Lower lobe of right lung (tissue), 2 donors: ENCODE data around the gene PHAF1. TPM values are rescaled to one million over a fixed set of nuclear protein-coding genes. Genes with fewer than 3 reads are reported as not detected.

Experiments used
- ATAC-seq, 2 donors: fragments of 200-7000 bp; cut with Tn5 transposase; one replicate each; pipeline ENCODE4 v1.9.1; 2020 to 2022; ENCODE audit warnings: mild to moderate bottlenecking in 2 of 2, moderate library complexity in 2 of 2
- DNase-seq: peaks from one replicate; pipeline ENCODE4 v3.0.0-alpha.2; 2020
- H3K27ac ChIP-seq: fragments of 200-600 bp; one replicate; pipeline ENCODE4 v1.8.0; 2022
- H3K27me3 ChIP-seq: fragments of 200-600 bp; one replicate; pipeline ENCODE4 v1.8.0; 2022; ENCODE audit warnings: low read depth
- H3K36me3 ChIP-seq: fragments of 200-600 bp; one replicate; pipeline ENCODE4 v1.8.0; 2022; ENCODE audit warnings: mild to moderate bottlenecking
- H3K4me1 ChIP-seq: fragments of 200-600 bp; one replicate; pipeline ENCODE4 v1.8.0; 2022
- H3K4me3 ChIP-seq: fragments of 200-600 bp; one replicate; pipeline ENCODE4 v1.8.0; 2022; ENCODE audit warnings: mild to moderate bottlenecking
- H3K9me3 ChIP-seq: fragments of 200-600 bp; one replicate; pipeline ENCODE4 v1.8.0; 2022
- CTCF ChIP-seq: fragments of 200-600 bp; IDR thresholded peaks from one replicate; pipeline ENCODE4 v1.8.0; 2022; ENCODE audit warnings: antibody characterized with exemption, mild to moderate bottlenecking
- intact Hi-C: fragments of 100-400 bp; cut with DNase I; formaldehyde crosslinking; loops from one replicate; pipeline ENCODE4 v1.11.0; 2022
- total RNA-seq: library from RNA; stranded (reverse); fragmentation: NEBNext Ultra II Directional; extraction: Animal tissue kit (Norgen Biotek cat#: 25700); gene quantifications from one replicate; pipeline ENCODE4 v1.2.1, GENCODE V29; 2021
- donor health status: DM: no; HTN: yes; CAD: no; lungs with severe emphysema.

The PHAF1 gene
- total RNA-seq, 1 donor from 2014 or later: 21.7 TPM

DNA sequence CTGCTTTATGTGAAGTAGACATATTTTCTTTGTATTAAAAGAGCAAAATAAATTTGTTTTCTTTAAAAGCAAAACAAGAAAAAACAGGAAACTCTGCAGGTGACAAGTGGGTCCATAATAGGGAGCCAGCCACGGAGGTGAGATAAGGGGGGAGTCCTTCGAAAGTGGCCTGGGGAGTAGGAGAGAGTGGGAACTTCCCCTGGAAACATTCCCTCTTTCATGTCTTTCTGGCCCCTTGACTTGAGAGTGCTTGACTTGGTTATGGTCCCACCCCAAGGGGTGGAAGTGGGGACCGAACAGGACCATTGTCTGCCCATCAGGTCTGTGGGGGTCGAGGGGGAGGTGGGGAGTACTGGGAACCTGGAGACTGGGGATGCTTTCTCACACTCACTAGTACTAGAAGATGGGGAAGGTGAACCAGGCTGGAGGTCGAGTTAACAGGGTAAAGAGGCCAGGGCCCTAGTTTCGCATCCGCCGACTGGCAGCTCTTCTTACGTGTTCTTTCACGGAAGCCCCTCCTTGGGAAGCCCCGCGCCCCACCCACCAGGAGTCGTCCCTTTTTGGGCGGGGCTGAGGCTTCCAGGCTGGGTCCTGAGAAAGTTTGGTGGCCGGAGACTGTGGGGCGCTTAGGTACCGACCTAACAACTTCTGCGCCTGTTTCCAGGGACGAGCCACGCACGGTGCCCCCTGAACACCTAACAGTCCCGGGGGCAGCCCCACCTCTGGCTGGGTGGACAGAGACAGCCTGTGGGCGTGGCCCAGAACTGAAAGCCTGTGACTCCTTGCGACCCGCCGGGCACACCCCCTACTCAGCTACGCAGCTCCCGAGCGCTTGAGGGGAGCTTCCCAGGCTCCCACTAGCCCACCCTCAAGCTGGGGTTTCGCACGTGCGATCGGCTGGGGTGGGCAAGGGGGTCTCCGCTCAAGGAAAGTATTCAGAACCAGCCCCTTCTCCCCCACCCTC is 49.2 kb downstream of the PHAF1 start:
- intact Hi-C loops: loop anchor here (10.0 kb wide), 1 partner anchor 184 kb away; no protein-coding TSS in a partner anchor
- Histone ChIP-seq H3K4me3 (peak overlapping the region; percentile 94), H3K27me3 (peaks cover 14% of the 10 kb centered on the region), H3K27ac (peak overlapping the region; percentile 87), H3K36me3 (peaks cover 3% of the 10 kb centered on the region), H3K4me1 (peaks cover 53% of the 10 kb centered on the region), H3K9me3 (no peaks in the 10 kb centered on the region)
- peak; percentile 26 to 31 for ATAC-seq
- DNase-seq: peak; percentile 79
- no peak for TF ChIP-seq CTCF

DNA sequence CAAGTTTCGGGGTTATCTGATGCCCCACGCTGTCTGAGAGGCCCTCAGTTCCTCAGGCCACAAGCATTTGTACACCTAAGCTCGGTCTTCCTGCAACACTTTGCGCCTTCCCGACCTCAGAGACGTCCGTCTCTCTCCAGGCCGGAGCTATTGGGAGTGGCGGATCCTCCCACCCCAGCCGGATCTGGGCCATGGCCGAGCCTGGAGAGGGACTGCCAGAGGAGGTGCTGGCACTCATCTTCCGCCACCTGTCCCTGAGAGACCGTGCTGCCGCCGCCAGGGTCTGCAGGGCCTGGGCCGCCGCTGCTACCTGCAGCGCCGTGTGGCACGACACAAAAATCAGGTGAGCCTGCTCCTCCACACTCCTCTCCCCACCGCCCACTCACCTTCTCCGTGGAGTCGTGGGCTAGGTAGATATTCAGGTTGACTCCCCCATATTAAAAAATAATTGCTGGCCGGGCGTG is 51.9 kb downstream of the PHAF1 start:
- Histone ChIP-seq H3K9me3 (no peaks in the 10 kb centered on the region), H3K4me1 (peaks cover 57% of the 10 kb centered on the region), H3K4me3 (peak overlapping the region; percentile 94), H3K36me3 (no peaks in the 10 kb centered on the region), H3K27ac (no peak overlapping the region), H3K27me3 (peaks cover 38% of the 10 kb centered on the region)
- no peak for ATAC-seq
- intact Hi-C loops: no loop called here
- no peak for TF ChIP-seq CTCF
- DNase-seq: no peak

- TF ChIP-seq CTCF: no peak
- Histone ChIP-seq H3K36me3 (peaks cover 7% of the 10 kb centered on the region), H3K27ac (no peak overlapping the region), H3K4me1 (peaks cover 57% of the 10 kb centered on the region), H3K9me3 (no peaks in the 10 kb centered on the region), H3K27me3 (peaks cover 38% of the 10 kb centered on the region), H3K4me3 (peak overlapping the region; percentile 54)
- no peak for DNase-seq
- intact Hi-C loops: no loop called here
- ATAC-seq: no peak
Measured at GRCh38 chr16:67162506-67163163, 52.9 kb downstream of the PHAF1 start.

GRCh38 chr16:67163164-67163998 is 53.6 kb downstream of the PHAF1 start:
- peak overlapping the region; percentile 36 for H3K27ac ChIP-seq
- no peaks in the 10 kb centered on the region for H3K9me3 ChIP-seq
- DNase-seq (no peak), ATAC-seq (peak in 1 of 2 donors; percentile 2)
- TF ChIP-seq CTCF: no peak
- peaks cover 7% of the 10 kb centered on the region for H3K36me3 ChIP-seq
- peaks cover 56% of the 10 kb centered on the region for H3K4me1 ChIP-seq
- intact Hi-C loops: no loop called here
- peak overlapping the region; percentile 54 for H3K4me3 ChIP-seq
- peaks cover 38% of the 10 kb centered on the region for H3K27me3 ChIP-seq

DNA sequence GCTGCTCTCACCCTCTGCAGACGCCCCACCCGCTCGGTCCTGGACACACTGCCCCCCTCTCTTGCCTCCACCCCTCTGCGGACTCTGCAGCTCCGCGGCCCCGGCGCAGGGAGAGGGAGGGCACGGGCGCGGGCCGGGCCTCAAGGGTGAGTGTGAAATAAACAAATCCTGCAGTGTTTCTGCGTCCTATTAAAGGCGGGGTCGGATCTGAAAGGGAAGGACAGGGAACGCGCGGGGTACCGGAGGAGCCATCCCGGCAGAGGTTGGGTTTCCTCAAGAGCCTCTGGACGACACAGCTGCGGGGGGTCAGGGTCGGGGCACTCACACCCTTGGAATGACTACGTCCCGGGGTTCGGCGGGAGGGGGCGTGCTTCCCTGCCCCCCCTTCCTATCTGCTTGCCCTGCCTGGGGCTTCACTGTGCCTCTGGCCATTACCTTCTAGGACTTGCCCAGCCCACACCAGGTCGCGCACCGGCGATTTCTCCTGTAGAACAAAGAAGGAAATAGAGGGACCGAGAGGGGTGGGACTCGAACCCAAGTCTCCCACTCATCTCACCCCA is 54.3 kb downstream of the PHAF1 start:
- Histone ChIP-seq H3K4me1 (peaks cover 52% of the 10 kb centered on the region), H3K27ac (peak overlapping the region; percentile 36), H3K9me3 (no peaks in the 10 kb centered on the region), H3K4me3 (peak overlapping the region; percentile 54), H3K27me3 (peaks cover 38% of the 10 kb centered on the region), H3K36me3 (peaks cover 7% of the 10 kb centered on the region)
- intact Hi-C loops: no loop called here
- no peak for DNase-seq
- ATAC-seq: no peak
- no peak for TF ChIP-seq CTCF
